K562 (cell line): ENCODE results near the gene TSPOAP1. TPM values are rescaled to one million over a fixed set of nuclear protein-coding genes. Genes with fewer than 3 reads are reported as not detected.

Experiments
- ATAC-seq: fragments of 200-7000 bp; cut with Tn5 transposase; 3 replicates; pipeline ENCODE4 v1.9.1; 2020; ENCODE audit warnings: moderate library complexity
- BruUV-seq: library from RNA; stranded (reverse); fragments of 400-500 nt; replicated peaks from 2 replicates; lab custom pipeline; 2021; lab: Mats Ljungman, UMichigan
- CTCF ChIA-PET: fragments of 300-600 bp; formaldehyde crosslinking; extraction: SDS; loops from one replicate; lab custom pipeline; 2021; ENCODE audit warnings: low intra/inter-chr PET ratio; lab: Yijun Ruan, JAX
- POLR2A ChIA-PET: fragments of 300-600, 350-650 bp; sonication (Branson Sonifier 250); formaldehyde crosslinking; extraction: SDS; loops from one replicate; lab custom pipeline; 2021; ENCODE audit warnings: antibody characterized with exemption, inconsistent platforms; lab: Yijun Ruan, JAX
- DNase-seq, 4 experiments: peaks; one replicate each; pipeline versions ENCODE4 v3.0.0 to v3.0.0-alpha.2; 2011 to 2018; ENCODE audit warnings: low spot score in 3 of 4, mixed read lengths in 3 of 4; ENCODE audit errors: extremely low read depth in 1 of 4
- FAIRE-seq: peaks from 2 replicates; lab custom pipeline; 2011; peaks lifted over from hg19 to GRCh38; lab: Jason Lieb, UNC
- H2AFZ ChIP-seq: 2 replicates; pipeline ENCODE4 v1.6.0; 2011; ENCODE audit warnings: low read depth, low read length, control low read depth, inconsistent platforms
- H3K27ac ChIP-seq: fragments of 200-600 bp; 3 replicates; pipeline ENCODE4 v1.8.0; 2011; ENCODE audit warnings: low read depth, mild to moderate bottlenecking, control low read depth, inconsistent platforms, low read length, moderate library complexity, mixed read lengths; ENCODE audit errors: extremely low read depth
- H3K27me3 ChIP-seq, 2 experiments: fragments of 300-600 bp in 1 of 2; 2 replicates in 1 of 2; 3 replicates in 1 of 2; pipeline versions ENCODE4 v1.6.0 to v1.8.0; 2011; ENCODE audit warnings: inconsistent platforms in 2 of 2, low read length in 2 of 2, mild to moderate bottlenecking in 1 of 2, mixed read lengths in 1 of 2, moderate library complexity in 1 of 2; ENCODE audit not compliant: control insufficient read depth in 2 of 2, insufficient read depth in 2 of 2
- H3K36me3 ChIP-seq: fragments of 300-600 bp; 3 replicates; pipeline ENCODE4 v1.8.0; 2011; ENCODE audit warnings: mild to moderate bottlenecking, low read length, inconsistent platforms; ENCODE audit not compliant: control insufficient read depth, insufficient read depth
- H3K4me1 ChIP-seq, 2 experiments: fragments of 200-600 bp in 1 of 2; replicated peaks in 1 of 2; 2 replicates in 1 of 2; 3 replicates in 1 of 2; pipeline versions ENCODE4 v1.5.1 to v1.8.0; 2011; ENCODE audit warnings: inconsistent platforms in 2 of 2, low read length in 2 of 2, mild to moderate bottlenecking in 1 of 2, mixed read lengths in 1 of 2, moderate library complexity in 1 of 2; ENCODE audit not compliant: control insufficient read depth in 2 of 2, insufficient read depth in 2 of 2
- H3K4me2 ChIP-seq: 2 replicates; pipeline ENCODE4 v1.6.1; 2011; ENCODE audit warnings: low read length, control low read depth, inconsistent platforms, mixed read lengths; ENCODE audit not compliant: insufficient read depth
- H3K4me3 ChIP-seq: fragments of 200-600 bp; sonication (generic), shearing (Covaris generic); 2 replicates; pipeline ENCODE4 v1.5.1; 2016; ENCODE audit warnings: control low read depth, inconsistent platforms
- H3K79me2 ChIP-seq: fragments of 200-600 bp; 3 replicates; pipeline ENCODE4 v1.8.0; 2011; ENCODE audit warnings: low read length, inconsistent platforms; ENCODE audit not compliant: control insufficient read depth, insufficient read depth
- H3K9ac ChIP-seq, 2 experiments: 2 replicates each; pipeline versions ENCODE4 v1.6.0 to v1.6.1; 2011; ENCODE audit warnings: low read depth in 2 of 2, low read length in 2 of 2, control low read depth in 1 of 2, inconsistent platforms in 1 of 2, mild to moderate bottlenecking in 1 of 2, mixed read lengths in 1 of 2; ENCODE audit not compliant: insufficient read depth in 1 of 2
- H3K9me1 ChIP-seq: one replicate; pipeline ENCODE4 v1.6.0; 2011; ENCODE audit warnings: inconsistent platforms, mild to moderate bottlenecking, low read length, moderate library complexity; ENCODE audit not compliant: control insufficient read depth, insufficient read depth
- H3K9me3 ChIP-seq: replicated peaks from 2 replicates; pipeline ENCODE4 v1.5.1; 2011; ENCODE audit warnings: low read depth, low read length, inconsistent platforms; ENCODE audit not compliant: control insufficient read depth, insufficient read depth
- H4K20me1 ChIP-seq: replicated peaks from 2 replicates; pipeline ENCODE4 v1.6.1; 2011; ENCODE audit warnings: low read length, inconsistent platforms, mixed read lengths; ENCODE audit not compliant: control insufficient read depth, insufficient read depth
- ATF6 ChIP-seq: sonication (generic); formaldehyde crosslinking; IDR thresholded peaks from 2 replicates; pipeline ENCODE4 v1.4.0; 2020; ENCODE audit warnings: mild to moderate bottlenecking, missing genetic modification reagents
- CHD2 ChIP-seq: IDR thresholded peaks from 2 replicates; pipeline ENCODE4 v1.6.1; 2011; ENCODE audit warnings: low read depth, low read length
- ELF4 ChIP-seq: fragments of 450-650 bp; formaldehyde crosslinking; IDR thresholded peaks from 2 replicates; pipeline ENCODE4 v1.4.0; 2022; ENCODE audit warnings: missing genetic modification characterization
- FIP1L1 ChIP-seq: fragments of 200-400 bp; formaldehyde crosslinking; IDR thresholded peaks from 2 replicates; pipeline ENCODE4 v1.6.1; 2018; ENCODE audit warnings: mild to moderate bottlenecking, low read depth, low read length; ENCODE audit not compliant: poor library complexity, severe bottlenecking
- GATAD2B ChIP-seq: fragments of 450-650 bp; IDR thresholded peaks from 2 replicates; pipeline ENCODE4 v1.6.1; 2017; ENCODE audit warnings: mild to moderate bottlenecking, borderline replicate concordance
- L3MBTL2 ChIP-seq: fragments of 450-650 bp; IDR thresholded peaks from 2 replicates; pipeline ENCODE4 v1.6.1; 2016; ENCODE audit warnings: mild to moderate bottlenecking, moderate library complexity
- RBFOX2 ChIP-seq: fragments of 200-400 bp; formaldehyde crosslinking; IDR thresholded peaks from 2 replicates; pipeline ENCODE4 v1.6.1; 2017; ENCODE audit warnings: low read depth, mild to moderate bottlenecking, low read length, moderate library complexity
- SIN3A ChIP-seq, 2 experiments: fragments of 150-350 bp in 1 of 2; IDR thresholded peaks; 2 replicates each; pipeline ENCODE4 v1.6.1; 2011 to 2016; ENCODE audit warnings: borderline replicate concordance in 2 of 2, low read depth in 2 of 2, low read length in 2 of 2, mild to moderate bottlenecking in 2 of 2, moderate library complexity in 2 of 2; ENCODE audit not compliant: control insufficient read depth in 1 of 2
- ZNF445 ChIP-seq: fragments of 250-450 bp; sonication (Bioruptor Pico); IDR thresholded peaks from 2 replicates; pipeline ENCODE4 v1.4.0; 2020; ENCODE audit warnings: low read depth, mild to moderate bottlenecking, moderate library complexity
- ZNF740 ChIP-seq, 3 experiments: fragments of 200-800 bp in 1 of 3; sonication (Bioruptor generic) in 1 of 3; sonication (generic) in 1 of 3; formaldehyde crosslinking in 1 of 3; IDR thresholded peaks; 2 replicates each; pipeline versions ENCODE4 v1.6.1 to v1.8.0; 2016 to 2022; ENCODE audit warnings: mild to moderate bottlenecking in 2 of 3, missing compliant biosample characterization in 2 of 3, missing genetic modification characterization in 2 of 3, missing genetic modification reagents in 1 of 3
- WGBS: fragments of 100-300 bp; shearing (Covaris generic); methylation state at CpG from one replicate; pipeline ENCODE4 v1.1.6; 2016; ENCODE audit warnings: low coverage, mixed read lengths; ENCODE audit not compliant: insufficient coverage; ENCODE audit errors: missing lambda C conversion rate; 5-methylcytosine and 5-hydroxymethylcytosine counted together
- in situ Hi-C: fragments of 300-500 bp; cut with MboI; formaldehyde crosslinking; loops from 4 replicates; pipeline ENCODE4 v1.15.0; 2018; ENCODE audit warnings: inconsistent platforms, mixed read lengths
- intact Hi-C: fragments of 100-400 bp; cut with micrococcal nuclease; formaldehyde crosslinking; loops from 2 replicates; pipeline ENCODE4 v1.14.2; 2022
- polyA plus RNA-seq, 8 experiments: library from polyadenylated mRNA; depleted of rRNA in 4 of 8; stranded (reverse) in 5 of 8; unstranded in 3 of 8; fragments of >200 nt; fragmentation: Nextera tagmentation in 2 of 8; fragmentation: Illumina TruSeq in 1 of 8; extraction: Ambion mirVana in 2 of 8; extraction: Trizol in 1 of 8; gene quantifications; 2 replicates each; pipeline versions ENCODE4 v1.2.1 to v1.2.3, GENCODE V29; 2011 to 2014; ENCODE audit warnings: inconsistent platforms in 1 of 8, missing spikeins in 1 of 8
- total RNA-seq, 7 experiments: library from RNA; depleted of rRNA in 6 of 7; stranded (reverse); fragments of >200 nt in 6 of 7; fragmentation: Illumina TruSeq in 2 of 7; extraction: Trizol in 2 of 7; gene quantifications; 2 replicates each; pipeline versions ENCODE4 v1.2.1 to v1.2.3, GENCODE V29; 2011 to 2021; ENCODE audit warnings: low replicate concordance in 1 of 7
- TF ChIP-seq, protein P1 (sequence below): fragments of 250-450 bp; sonication (Bioruptor Pico); IDR thresholded peaks from 2 replicates; pipeline ENCODE4 v1.5.1; 2021; ENCODE audit warnings: mild to moderate bottlenecking

Gene TSPOAP1
- total and polyA plus RNA-seq, 9 of the 15 experiments (the other 6 are each of a cell fraction or from before 2014, with no cell fraction given), result 0.87 to 3.9 (median 1.8) TPM; not detected in 2

DNA sequence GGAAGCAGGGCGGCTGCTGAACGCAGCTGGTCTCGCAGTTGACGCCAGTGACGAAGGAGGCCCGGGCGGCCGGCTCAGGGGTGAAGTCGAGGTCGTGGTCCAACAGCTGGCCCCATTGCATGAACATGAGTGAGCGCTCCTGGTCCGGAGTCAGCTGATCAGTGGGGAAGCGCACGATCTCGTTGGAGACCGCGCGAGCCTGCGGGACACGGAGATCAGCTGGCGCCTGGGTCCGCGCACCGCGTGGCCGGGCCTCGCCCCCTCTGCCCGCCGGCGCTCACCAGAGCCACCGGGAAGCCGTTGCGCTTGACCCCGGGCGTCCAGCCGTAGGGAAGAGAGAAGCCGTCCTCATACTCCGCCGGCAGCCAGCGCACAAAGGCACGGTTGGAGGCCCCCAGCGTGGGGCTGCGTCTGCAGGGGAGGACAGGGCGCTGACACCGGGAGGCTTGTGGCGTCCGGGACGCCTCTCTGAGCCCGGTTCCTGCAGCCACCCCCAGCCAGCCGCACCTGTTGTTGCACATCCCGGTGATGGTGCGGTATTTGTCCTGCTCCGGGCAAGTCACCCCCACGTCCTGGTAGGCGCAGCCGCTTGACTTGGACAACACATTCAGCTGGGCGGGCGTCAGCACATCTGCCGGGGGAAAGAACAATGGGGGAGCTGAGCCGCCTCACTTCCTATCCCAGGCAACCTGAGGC is 49.4 kb downstream of the TSPOAP1 start:
- peaks cover 22 to 60% of the 10 kb centered on the region in 2 experiments; a peak in 4 of 5 replicates for H3K27me3 ChIP-seq
- in situ Hi-C loops (loop anchor here (25.0 kb wide), 1 partner anchor 733 kb away; no protein-coding TSS in a partner anchor), intact Hi-C loops (no loop called here)
- H3K4me1 ChIP-seq, result peaks cover 0 to 21% of the 10 kb centered on the region in 2 experiments; a peak in 3 of 5 replicates
- ATAC-seq, result peak; percentile 43
- no peak overlapping the region; the same call in 1 of the 2 replicates for H3K4me2 ChIP-seq
- H2AFZ ChIP-seq, result peak overlapping the region; percentile 45; the same call in 1 of the 2 replicates
- peak in 3 of 4 experiments; percentile 14 to 47 (median 39) for DNase-seq
- no TSS peak for BruUV-seq
- no peaks in the 10 kb centered on the region for H3K9me1 ChIP-seq
- no peaks in the 10 kb centered on the region for H3K79me2 ChIP-seq
- 17% methylated on average over 29 of the region's 60 CpGs for WGBS
- ChIA-PET POLR2A (interaction anchor here (0.6 to 1.8 kb wide), 2 partner anchors 15 to 58 kb away, joined by 3 to 6 read pairs; no protein-coding TSS in a partner anchor), CTCF (interaction anchor here (0.7 kb wide), 1 partner anchor 409 kb away, joined by 5 read pairs; no protein-coding TSS in a partner anchor)
- H3K9me3 ChIP-seq, result no peaks in the 10 kb centered on the region
- peaks cover 2% of the 10 kb centered on the region; the same call in 1 of the 2 replicates for H4K20me1 ChIP-seq
- H3K27ac ChIP-seq, result no peak overlapping the region
- no peak for FAIRE-seq
- peak overlapping the region in 1 of 2 experiments; percentile 24; a peak in 2 of 4 replicates for H3K9ac ChIP-seq
- H3K4me3 ChIP-seq, result no peak overlapping the region
- no peaks in the 10 kb centered on the region for H3K36me3 ChIP-seq
- TF ChIP-seq FIP1L1 (peak; percentile 18), ELF4 (no peak), CHD2 (peak; percentile 65; the same call in 1 of the 2 replicates), ATF6 (CRISPR knock-in tag) (no peak), RBFOX2 (0 out of 2 replicates have a peak, but pooled peaks have one; percentile 14), GATAD2B (no peak), ZNF445 (CRISPR knock-in tag) (no peak), ZNF740 (CRISPR knock-in tag; IDR thresholded peaks at IDR 0.05) (no peak), ZNF740 (tag; IDR thresholded peaks at IDR 0.05) (no peak), L3MBTL2 (peak; percentile 59; the same call in 1 of the 2 replicates), SIN3A (IDR thresholded peaks at IDR 0.05; ENCODE audit: borderline replicate concordance in 2 of 2, control insufficient read depth in 1 of 2, low read depth in 2 of 2, low read length in 2 of 2) (no peak)
- TF ChIP-seq, protein P1, sequence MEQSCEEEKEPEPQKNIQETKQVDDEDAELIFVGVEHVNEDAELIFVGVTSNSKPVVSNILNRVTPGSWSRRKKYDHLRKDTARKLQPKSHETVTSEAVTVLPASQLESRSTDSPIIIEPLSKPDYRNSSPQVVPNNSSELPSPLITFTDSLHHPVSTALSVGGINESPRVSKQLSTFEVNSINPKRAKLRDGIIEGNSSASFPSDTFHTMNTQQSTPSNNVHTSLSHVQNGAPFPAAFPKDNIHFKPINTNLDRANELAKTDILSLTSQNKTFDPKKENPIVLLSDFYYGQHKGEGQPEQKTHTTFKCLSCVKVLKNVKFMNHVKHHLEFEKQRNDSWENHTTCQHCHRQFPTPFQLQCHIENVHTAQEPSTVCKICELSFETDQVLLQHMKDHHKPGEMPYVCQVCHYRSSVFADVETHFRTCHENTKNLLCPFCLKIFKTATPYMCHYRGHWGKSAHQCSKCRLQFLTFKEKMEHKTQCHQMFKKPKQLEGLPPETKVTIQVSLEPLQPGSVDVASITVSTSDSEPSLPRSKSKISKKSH (CRISPR knock-in tag), result no peak
